ENCODE results near the gene TMEM150C. TPM values are rescaled to one million over a fixed set of nuclear protein-coding genes. Genes with fewer than 3 reads are reported as not detected.

TMEM150C gene
- total RNA-seq, 1 experiment from 2014 or later, result 2.7 TPM

GRCh38 chr4:82610041-82610440, 48.3 kb upstream of the TMEM150C start:
- Histone ChIP-seq H3K9ac (ENCODE audit: extremely low read depth, insufficient read length, low read length) (no peak overlapping the region), H3K18ac (ENCODE audit: insufficient read length, low read depth, low read length) (no peak overlapping the region), H2BK5ac (ENCODE audit: insufficient read length, low read length) (no peak overlapping the region), H3K14ac (ENCODE audit: insufficient read depth, low read length) (no peak overlapping the region), H2BK12ac (ENCODE audit: insufficient read length, low read depth, low read length) (no peak overlapping the region), H3K27ac (ENCODE audit: insufficient read length, low read depth, low read length) (no peak overlapping the region), H3K79me2 (ENCODE audit: insufficient read depth, low read length) (no peaks in the 10 kb centered on the region), H3T11ph (ENCODE audit: low read length) (no peak overlapping the region), H4K20me1 (ENCODE audit: control insufficient read depth, insufficient read depth, insufficient read length) (no peaks in the 10 kb centered on the region), H2BK20ac (ENCODE audit: low read depth, low read length, poor library complexity, severe bottlenecking) (no peak overlapping the region), H4K8ac (replicated peaks; ENCODE audit: insufficient read length, low read depth, low read length) (no peak overlapping the region), H2BK15ac (ENCODE audit: low read depth, low read length) (no peak overlapping the region), H4K5ac (ENCODE audit: insufficient read length, low read depth, low read length) (no peak overlapping the region), H3K23me2 (ENCODE audit: insufficient read length, low read depth, low read length, poor library complexity, severe bottlenecking) (no peaks in the 10 kb centered on the region), H3K4me1 (ENCODE audit: insufficient read depth, low read length) (no peaks in the 10 kb centered on the region), H2AK5ac (ENCODE audit: insufficient read length, low read length) (no peak overlapping the region), H3K27me3 (ENCODE audit: insufficient read depth, low read length) (no peaks in the 10 kb centered on the region), H3K9me3 (ENCODE audit: control insufficient read depth, low read depth, low read length) (no peaks in the 10 kb centered on the region), H3K79me1 (ENCODE audit: insufficient read depth, low read depth, low read length, poor library complexity, severe bottlenecking) (no peaks in the 10 kb centered on the region), H4K91ac (ENCODE audit: insufficient read length, low read depth, low read length) (no peak overlapping the region), H3K23ac (ENCODE audit: insufficient read length, low read depth, low read length) (no peak overlapping the region), H3K56ac (ENCODE audit: insufficient read length, low read depth, low read length) (no peak overlapping the region), H2BK120ac (ENCODE audit: low read depth, low read length, poor library complexity, severe bottlenecking) (no peak overlapping the region), H2AFZ (ENCODE audit: low read length) (no peak overlapping the region), H3K4me2 (ENCODE audit: insufficient read depth, insufficient read length, low read length) (no peak overlapping the region), H3K4ac (ENCODE audit: low read depth, low read length) (no peak overlapping the region)
- TF ChIP-seq CTCF (conservative IDR thresholded peaks at IDR 0.05), result no peak
- peaks cover 4 to 7% of the 10 kb centered on the region in 2 experiments for H3K4me1 Mint-ChIP-seq
- no peaks in the 10 kb centered on the region for H3K27me3 Mint-ChIP-seq (ENCODE audit: low read depth)
- no peaks in the 10 kb centered on the region for H3K36me3 Mint-ChIP-seq (ENCODE audit: insufficient read depth in 1 of 3, low read depth in 3 of 3)
- WGBS (ENCODE audit: extremely low coverage, insufficient read length, low lambda C conversion rate), result no CpG with 5 or more reads among the region's 2 CpGs
- no peak overlapping the region for H3K27ac Mint-ChIP-seq
- H3K9me3 Mint-ChIP-seq, result no peaks in the 10 kb centered on the region
- DNase-seq, result no peak
- no peak overlapping the region for H3K4me3 Mint-ChIP-seq
